Measurements from ENCODE around the gene RWDD4.

Gene RWDD4

DNA sequence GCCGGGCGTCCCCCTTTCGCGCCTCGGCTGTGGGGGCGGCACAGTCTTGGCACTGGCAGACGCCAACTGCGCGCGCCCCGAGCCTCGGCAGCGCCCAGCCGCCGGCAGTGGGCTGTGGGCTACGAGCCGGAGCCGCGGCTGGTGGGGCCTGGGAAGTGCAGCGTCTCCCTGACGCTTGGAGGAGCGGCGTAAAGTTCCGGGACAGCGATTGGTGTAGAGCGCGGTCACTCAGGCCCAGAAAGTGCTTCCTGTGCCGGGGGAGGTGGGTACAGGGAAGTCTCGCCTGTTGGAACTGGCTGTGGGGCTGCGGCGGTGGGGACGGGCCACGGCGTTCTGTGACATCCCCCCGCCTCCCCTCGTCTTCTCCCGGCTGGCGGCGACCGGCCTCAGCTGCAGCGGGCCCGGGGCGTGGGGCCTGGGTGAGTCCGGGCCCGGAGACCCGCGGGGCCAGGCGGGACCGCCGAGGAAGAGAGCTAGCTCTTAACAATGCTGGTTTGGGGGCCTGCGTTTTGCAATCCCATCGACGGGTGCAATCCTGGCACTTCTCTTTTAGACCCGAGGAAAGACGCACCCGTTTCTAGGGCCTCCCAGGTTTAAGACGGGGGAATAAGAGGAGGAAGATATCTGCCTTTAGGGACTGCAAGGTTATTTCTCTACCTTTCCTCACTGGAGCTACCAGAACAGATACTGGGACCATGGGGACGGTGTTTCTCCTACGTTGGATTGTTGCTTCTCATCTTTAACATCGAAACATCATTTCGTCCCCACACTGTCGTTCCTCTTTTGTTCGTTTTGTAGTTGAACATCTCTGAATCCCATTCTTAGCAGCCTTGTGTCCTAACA lies at the start of gene RWDD4, which contains the start of gene TRAPPC11:
TSS of gene RWDD4 (minus strand) at position 157 of the 843 bp plus-strand sequence. CDS start 233 bp downstream, outside the sequence.
TSS of gene TRAPPC11 (plus strand) at position 265 of the 843 bp plus-strand sequence. CDS start 4,575 bp downstream, outside the sequence.
- peak; percentile 53 to 98 (median 93) for DNase-seq

DNA sequence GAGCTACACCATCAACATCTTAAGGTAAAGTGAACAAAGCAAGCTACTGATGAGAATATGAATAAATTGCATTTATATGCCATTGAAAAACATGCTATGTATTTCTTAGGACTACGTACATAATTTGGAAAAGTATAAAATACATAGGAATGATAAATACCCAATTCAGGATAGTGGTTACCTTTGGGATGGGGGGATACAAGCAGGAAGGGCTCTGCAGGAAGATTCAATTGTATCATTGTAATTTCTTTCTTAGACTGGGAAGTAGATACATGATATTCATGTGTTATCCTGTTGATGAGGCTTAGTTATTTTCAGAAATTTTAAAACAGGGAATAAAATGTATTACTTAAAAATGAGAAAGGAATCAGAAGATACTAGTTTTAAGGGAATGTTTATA lies 43.5 kb upstream of the RWDD4 start:
- DNase-seq: no peak

DNA sequence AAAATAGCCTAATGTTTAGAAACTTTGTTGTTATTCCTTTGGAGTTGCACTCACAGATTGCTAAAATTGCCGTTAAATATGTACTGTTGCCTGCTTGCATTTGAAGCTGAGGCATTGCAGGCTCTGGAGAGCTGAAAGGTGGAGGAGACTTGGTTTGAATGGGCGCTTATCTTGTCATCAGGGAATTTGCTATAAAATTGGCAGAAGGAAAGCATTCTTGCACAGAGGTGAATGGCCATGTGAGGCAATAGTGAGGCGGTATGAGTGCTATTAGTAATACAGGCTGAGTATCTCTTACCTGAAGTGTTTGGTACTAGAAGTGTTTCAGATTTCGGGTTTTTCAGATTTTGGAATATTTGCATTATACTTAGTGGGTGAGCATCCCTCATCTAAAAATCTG lies 41.4 kb upstream of the RWDD4 start:
- no peak for DNase-seq

DNA sequence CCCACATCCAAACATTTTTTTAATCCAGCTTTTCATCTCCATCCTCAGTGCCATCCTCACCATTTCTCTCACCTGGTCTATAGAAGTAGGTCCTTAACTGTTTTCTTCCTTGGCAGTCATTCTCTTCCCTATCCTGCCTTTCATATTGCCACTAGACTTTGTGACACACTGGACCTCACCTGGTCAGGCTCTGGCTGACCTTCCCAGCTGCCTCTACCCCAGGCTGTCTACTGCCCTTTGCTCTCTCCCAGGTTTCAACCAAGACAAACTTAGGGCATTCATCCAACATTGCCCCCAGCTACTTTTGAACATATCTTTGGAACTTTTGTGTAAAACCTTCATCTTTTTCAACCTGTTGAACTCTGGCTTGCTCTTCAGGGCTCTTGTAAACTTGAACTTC lies 39.9 kb upstream of the RWDD4 start:
- DNase-seq: no peak

DNA sequence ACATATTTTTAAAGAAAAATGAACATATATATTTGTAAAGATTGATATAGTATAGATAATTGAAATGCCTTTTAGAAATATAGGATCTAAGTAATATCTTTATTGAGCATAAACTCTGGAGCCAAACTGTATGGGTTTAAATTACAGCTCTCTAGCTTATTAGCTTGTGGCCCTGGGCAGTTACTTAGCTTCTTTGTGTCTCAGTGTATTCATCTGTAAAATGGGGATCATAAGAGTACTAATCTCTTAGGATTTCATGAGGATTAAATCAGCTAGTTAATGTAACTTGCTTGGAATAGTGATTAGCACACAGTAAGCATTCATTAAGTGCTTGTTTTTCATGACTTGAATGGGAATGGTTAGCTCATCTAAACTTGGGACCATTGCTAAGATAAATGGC lies 32.9 kb upstream of the RWDD4 start:
- DNase-seq: no peak

DNA sequence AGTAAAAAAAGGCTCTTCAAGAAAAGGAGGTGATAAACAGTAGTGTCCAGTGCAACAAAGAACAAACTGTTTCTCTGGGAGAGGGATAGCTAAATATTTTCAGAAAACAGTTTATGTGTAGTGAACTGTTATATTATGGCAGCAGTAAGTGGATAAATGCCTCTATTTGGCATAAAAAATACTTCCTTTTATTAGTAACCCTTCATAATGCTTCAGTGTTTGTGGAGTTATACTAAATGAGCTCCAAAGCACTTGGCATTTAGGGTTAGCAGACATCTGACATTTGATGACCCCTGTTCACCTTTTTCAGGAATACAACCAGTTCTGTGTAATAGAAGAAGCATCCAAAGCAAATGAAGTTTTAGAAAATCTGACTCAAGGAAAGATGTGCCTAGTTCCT lies 32.0 kb upstream of the RWDD4 start:
- DNase-seq: no peak

DNA sequence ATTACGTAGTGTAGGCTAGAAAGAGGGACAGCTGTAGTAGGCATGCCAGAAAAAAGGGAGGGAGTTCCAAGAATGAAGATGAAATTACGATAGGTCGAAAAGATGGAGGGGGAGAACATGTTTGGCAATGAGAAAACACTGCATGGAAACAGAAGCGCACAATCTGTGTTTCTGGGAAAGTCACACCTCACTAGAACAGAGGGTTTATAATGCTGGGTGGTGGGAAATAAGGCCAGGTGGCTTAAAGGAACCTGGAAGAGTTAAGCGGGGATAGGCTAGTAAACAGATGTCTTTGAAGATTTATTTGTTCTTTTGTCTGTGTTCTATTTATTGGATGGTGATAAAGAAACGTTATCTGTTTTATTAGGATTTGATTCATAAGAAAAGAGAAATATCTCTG lies 29.2 kb upstream of the RWDD4 start:
- DNase-seq: no peak

DNA sequence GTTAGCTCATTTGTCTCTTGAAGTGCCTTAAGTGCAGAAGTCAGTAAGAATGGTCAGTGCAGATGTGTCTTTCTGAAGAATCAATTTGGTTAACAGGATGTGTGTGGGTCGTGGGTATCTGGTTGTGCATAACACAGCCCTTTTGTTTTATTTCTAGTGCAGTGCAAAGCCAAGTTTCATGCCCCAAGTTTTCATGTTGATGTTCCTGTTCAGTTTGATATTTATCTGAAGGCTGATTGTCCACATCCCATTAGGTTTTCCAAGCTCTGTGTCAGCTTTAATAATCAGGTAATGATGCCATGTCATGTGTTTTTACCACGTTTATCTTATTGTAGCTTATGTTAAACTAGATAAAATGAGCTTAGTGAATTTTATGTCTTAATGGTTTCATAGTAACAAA lies 27.5 kb upstream of the RWDD4 start:
- no peak for DNase-seq

DNA sequence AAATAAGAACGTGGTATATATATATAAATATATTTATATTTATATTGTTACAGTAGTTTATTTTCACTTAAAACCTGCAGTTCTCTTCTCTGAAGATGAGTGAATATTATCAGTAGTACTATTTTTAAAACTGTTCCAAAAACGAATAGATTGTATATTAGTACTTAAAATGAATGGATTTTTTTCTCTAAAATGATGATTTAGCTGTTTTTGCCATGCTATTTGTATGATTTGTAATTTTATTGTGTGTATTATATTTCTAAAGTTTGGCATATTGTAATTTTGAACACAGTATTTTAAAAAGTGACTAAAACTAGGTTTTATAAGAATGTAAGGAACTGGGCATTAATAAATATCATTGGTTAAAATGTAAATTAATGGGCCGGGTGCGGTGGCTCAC lies 22.1 kb upstream of the RWDD4 start:
- DNase-seq: no peak

DNA sequence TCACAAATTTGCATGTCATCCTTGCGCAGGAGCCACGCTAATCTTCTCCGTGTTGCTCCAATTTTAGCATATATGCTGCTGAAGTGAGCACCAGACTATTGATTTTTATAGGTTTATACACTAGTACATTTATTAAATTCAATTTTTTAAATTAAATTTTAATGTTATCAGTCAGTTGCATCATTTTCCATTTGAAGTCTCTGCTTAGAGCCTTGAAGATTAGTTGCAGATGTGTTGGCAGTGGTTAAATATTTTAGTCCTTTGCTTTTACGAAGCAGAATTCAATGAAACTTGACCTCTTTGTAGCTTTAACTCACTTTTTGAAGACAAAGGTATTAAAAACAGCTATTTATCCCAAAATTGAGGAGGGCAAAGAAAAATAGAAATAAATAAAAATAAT lies 16.6 kb upstream of the RWDD4 start:
- DNase-seq: no peak

DNA sequence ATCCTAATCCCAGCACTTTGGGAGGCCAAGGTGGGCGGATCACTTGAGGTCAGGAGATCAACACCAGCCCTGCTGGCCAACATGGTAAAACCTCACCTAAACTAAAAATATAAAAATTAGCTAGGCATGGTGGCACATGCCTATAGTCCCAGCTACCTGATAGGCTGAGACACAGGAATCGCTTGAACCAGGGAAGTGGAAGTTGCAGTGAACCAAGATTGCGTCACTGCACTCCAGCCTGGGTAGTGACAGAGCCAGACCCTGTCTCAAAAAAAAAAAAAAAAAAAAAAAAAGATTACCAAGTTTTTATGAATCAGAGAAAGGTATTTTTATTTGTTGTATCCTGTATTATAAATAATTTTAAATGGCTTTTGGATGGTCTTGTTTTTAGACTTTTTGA lies 15.2 kb upstream of the RWDD4 start:
- DNase-seq: no peak

DNA sequence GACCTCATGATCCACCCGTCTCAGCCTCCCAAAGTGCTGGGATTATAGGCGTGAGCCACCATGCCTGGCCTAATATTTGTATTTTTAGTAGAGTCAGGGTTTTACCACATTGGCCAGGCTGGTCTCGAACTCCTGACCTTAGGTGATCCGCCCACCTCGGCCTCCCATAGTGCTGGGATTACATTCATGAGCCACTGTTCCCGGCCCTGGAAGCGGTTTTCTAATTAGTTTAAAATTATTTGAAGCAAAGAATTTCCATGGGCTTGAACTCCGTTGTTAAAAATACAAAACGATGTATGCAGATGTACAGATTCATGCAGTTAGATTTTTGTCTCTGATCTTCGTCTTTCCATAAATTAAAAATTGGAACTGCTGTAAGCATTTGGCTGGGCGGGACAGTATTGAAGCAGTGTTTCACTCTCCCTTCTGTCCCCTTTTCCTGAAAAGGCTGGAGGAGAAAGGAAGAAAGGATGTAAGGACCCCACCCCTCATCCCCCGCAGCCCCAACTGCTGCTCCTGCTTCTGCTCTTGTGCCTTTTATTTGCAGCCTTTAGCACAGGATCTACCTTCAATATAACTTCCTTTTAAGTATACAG lies 12.1 kb upstream of the RWDD4 start:
- no peak for DNase-seq

DNA sequence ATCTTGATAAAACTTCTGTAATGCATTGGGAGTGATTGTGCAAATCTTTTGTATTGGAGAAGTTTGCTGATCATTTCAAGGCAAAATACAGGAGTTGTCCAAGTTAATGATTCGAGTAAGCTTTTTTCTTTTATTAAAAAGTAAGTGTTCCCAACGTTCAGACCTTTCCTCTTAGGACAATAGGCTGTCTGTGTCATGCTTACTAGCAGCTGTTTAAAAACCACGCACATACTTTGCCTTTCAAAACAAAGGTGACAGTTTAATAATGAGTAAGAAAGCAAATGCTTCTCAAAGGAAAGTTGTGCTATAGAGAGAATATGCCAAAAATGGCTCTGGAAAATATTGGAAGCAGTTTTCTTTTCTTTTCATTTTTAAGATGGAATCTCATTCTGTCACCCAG lies 11.3 kb upstream of the RWDD4 start:
- DNase-seq: no peak

DNA sequence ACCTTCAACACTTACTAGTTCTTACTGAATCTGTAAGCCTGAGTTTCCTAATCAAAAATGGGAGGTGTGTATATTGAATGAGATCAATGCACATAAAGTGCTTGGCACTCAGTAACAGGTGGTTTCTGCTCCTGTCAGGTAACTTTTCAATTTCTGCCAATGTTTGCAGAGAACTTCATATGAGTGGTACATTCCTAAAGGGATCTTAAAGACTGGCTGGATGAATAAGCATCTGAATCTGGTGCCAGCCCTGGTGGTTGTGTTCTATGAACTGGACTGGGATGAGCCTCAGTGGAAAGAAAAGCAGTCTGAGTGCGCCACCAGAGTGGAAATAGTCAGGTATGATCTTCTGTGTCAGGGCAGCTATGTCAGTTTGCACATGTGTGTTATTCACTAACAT lies 7.1 kb upstream of the RWDD4 start:
- no peak for DNase-seq

DNA sequence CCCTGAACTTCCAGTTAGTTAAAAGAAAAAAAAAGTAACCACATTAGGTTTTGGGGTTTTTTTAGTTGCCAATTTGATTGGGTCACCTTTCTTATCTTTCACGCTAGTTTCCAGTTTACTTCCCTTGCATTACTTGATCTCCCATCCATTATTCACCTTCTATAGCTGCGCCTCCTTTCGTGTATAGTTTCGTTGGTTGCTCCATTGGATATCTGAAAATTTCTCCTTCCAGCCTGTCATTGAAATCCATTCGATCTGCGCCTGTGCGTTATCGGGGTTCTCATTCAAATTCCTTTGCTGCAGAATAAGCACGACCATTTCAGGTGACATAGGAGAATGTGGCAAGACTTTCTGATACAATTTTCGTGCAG lies 872 bp upstream of the RWDD4 start:
- DNase-seq: peak in 3 of 56 donors; percentile 1 to 5 (median 1)

DNA sequence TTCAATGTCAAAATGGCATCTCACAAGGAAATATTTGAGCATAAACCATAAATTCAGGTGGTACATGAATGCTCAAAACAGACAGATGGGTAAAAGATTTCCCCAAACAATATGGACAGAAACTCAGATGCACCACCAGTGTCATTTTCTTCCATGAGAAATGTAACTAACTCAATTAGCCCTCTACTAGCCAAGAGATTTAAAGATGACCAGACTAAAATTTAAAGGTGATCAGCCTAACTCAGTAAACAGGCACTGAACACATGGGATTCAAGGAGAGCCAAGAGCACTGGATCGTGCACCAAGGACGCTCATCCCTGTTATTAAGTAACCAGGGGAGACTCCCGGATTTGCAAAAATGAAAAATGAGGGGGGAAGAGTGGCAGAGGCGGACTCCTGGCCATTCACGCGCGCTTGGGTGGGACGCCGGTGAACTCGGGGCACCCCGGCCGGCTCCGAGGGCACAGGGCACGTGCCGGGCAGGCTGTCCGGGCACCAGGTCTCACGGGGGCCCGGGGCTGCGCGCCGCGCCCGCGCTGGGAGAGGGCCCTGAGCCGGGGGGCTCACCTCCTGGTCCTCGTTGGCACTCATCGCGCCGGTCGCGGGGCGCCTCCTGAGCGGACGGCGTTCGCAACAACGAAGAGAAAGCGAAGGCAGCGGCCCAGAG lies 490 bp downstream of the RWDD4 start:
- peak in 9 of 56 donors; percentile 2 to 65 (median 23) for DNase-seq

DNA sequence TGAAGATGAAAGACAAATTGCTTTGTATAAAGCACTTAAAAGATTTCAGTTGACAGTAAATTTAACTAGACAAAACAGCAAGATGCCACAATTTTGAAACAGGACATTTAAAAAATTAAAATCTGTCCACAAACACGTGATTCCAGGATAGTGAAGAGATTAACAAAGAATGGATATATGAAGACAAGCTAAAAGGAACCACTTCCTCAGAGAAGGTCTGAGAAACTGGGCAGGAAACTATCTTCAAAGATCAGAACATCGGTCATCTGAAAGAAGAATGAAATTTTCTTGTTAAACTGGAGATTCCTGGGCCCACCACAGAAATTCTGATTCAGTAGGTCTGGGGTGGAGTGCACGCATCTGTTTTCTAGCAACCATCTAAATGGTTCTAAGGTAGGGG lies 1.4 kb downstream of the RWDD4 start:
- no peak for DNase-seq

DNA sequence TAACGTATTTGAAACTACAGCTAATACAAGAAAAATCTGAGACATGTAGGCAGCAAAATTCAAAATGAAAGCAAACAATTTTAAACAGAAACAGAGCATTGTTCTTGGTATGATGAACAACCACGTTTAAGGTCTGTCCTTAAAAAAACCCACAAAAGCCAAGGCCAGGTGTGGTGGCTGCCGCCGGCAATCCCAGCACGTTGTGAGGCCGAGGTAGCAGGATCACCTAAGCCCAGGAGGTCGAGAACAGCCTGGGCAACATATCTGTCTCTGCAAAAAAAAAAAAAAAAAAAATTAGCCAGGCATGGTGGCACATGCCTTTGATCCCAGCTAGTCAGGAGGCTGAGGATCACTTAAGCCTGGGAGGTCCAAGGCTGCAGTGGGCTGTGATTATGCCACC lies 13.7 kb downstream of the RWDD4 start:
- DNase-seq: no peak

DNA sequence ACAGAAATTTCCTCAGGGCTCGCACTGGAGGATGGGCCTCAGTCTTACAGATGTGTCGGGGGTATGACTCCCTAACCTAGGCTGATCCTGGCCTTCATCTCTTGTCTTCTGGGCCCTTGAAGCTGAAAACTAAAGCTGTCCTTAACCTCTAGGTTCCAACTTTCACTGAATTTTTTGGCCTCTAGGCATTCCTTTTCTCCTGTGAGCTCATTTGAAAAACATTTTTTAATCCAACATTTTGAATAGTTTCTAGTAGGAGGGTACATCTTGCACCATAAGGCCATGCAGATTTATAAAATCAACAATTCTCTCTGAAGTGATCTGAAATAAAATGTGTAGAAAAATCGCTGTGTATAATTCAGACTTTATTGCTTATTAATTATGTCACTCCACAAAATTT lies 19.7 kb downstream of the RWDD4 start:
- no peak for DNase-seq

DNA sequence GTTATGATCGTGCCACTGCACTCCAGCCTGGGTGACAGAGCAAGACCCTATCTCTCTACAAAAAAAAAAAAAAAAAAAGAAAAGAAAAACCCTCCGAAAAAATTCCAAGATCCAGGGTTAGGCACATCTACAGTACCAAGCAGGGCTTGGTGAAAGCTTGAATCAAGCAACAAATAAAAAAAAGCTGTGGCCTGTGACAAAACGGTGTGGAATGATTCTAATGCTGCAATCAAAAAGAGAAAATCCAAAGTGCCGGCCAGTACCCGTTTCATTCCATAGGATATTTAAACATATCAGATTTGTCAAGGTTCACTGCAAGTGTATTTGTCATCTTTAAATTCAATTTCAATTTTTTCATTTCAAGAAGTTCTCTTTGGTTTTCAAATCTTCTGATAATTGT lies 20.5 kb downstream of the RWDD4 start:
- no peak for DNase-seq

DNA sequence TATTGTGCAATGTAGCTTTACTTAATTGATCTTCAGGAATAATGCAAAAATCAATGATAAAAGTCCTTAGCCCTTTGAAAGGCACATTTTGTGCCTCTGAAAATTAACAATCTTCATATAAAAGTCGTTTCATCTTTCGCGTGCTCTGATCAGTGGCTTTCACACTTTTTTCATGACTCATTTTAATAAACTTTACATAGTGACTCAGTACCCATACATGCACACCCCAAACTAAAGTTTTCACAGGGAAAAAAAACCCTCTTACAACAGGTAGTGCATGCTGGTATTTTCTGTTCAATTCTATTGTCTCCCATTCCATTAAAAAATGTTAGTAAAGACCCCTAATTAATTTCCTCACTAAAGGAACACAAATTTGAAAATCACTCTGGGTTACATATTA lies 21.5 kb downstream of the RWDD4 start:
- no peak for DNase-seq

DNA sequence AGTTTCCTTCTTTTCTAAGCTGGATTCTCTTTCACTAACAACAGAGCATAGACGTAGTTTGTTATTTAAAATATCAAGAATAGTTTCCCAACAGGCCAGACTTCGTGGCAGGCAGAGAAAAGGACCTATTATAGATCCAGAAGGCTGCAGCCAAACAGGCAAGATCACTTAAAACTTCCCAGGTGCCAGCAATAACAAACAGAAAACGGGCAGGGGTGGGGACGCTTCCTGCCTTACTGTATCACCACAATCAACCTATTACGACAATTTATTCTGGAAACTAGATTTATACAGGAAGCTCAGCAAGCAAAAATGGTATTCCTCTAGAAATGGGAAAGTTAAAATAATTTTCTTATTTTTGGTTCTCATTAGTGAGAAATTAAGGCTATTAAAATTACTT lies 22.1 kb downstream of the RWDD4 start:
- no peak for DNase-seq

DNA sequence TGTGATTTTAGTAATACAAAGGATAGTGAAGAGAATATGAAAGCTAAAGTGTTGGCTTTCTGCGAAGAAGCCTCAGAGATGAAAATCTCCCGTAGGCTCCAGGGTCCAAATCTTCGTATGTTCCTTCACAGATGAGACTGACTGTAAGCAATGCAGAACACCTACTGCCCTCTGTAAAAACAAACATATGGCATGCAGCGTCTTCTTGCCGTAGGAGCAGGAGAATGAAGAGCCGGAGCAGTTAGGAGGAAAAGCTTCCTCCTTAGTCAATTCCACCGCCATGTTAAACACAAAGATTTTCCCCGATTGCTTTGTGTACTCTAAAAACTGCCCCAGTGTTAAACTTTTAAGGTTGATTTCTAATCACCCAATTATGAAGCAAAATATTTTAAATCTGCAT lies 22.5 kb downstream of the RWDD4 start:
- DNase-seq: no peak

All from amygdala (tissue), 56 donors.